H1 (cell line): ENCODE data around the gene CALML4. TPM values are rescaled to one million over a fixed set of nuclear protein-coding genes. Genes with fewer than 3 reads are reported as not detected.

Experiments used
- polyA plus RNA-seq, 7 experiments: library from polyadenylated mRNA; depleted of rRNA in 3 of 7; stranded (reverse) in 5 of 7; unstranded in 2 of 7; fragments of >200 nt in 5 of 7; fragments of 200-250 nt in 2 of 7; gene quantifications; 1 replicate in 5 of 7; 2 replicates in 1 of 7; 4 replicates in 1 of 7; pipeline versions ENCODE4 v1.2.1 to v1.2.3, GENCODE V29; 2011 to 2013; ENCODE audit warnings: missing spikeins in 2 of 7, mixed read lengths in 2 of 7
- total RNA-seq: library from RNA; stranded (reverse); fragmentation: NEBNext Ultra II Directional; extraction: Animal tissue kit (Norgen Biotek cat#: 25700); gene quantifications from 2 replicates; pipeline ENCODE4 v1.2.1, GENCODE V29; 2021

CALML4 gene
- total and polyA plus RNA-seq, 2 of the 8 experiments (the other 6 are each of a cell fraction or from before 2014, with no cell fraction given) = 3.8 to 12.5 TPM

Other genes with a start within 250 kb of the CALML4 start
- gene PIAS1, start 151.0 kb downstream of the CALML4 start, total RNA-seq = 30.8 and 33.5 TPM in 2 replicates
- 29.1 and 34.5 TPM in 2 replicates for gene PIAS1, start 151.0 kb downstream of the CALML4 start, polyA plus RNA-seq (2011; rRNA removed)
- gene CLN6, start 24.4 kb upstream of the CALML4 start, total RNA-seq = 60.0 and 62.3 TPM in 2 replicates
- 137 and 140 TPM in 2 replicates for gene CLN6, start 24.4 kb upstream of the CALML4 start, polyA plus RNA-seq (2011; rRNA removed)
- gene FEM1B, start 72.4 kb upstream of the CALML4 start, total RNA-seq = 72.9 and 83.8 TPM in 2 replicates
- gene FEM1B, start 72.4 kb upstream of the CALML4 start, polyA plus RNA-seq (2011; rRNA removed) = 21.2 and 36.1 TPM in 2 replicates
- 0.06 TPM in 1 of 2 replicates, not detected in the other for gene ITGA11, start 226.8 kb upstream of the CALML4 start, total RNA-seq
- 0.05 and 0.06 TPM in 2 replicates for gene ITGA11, start 226.8 kb upstream of the CALML4 start, polyA plus RNA-seq (2011; rRNA removed)